Measurements from ENCODE around the gene SFRP2. TPM values are rescaled to one million over a fixed set of nuclear protein-coding genes. Genes with fewer than 3 reads are reported as not detected.
A peak's percentile ranks its signal among the peaks of the same experiment; 100 is the strongest.

Gene SFRP2, protein sequence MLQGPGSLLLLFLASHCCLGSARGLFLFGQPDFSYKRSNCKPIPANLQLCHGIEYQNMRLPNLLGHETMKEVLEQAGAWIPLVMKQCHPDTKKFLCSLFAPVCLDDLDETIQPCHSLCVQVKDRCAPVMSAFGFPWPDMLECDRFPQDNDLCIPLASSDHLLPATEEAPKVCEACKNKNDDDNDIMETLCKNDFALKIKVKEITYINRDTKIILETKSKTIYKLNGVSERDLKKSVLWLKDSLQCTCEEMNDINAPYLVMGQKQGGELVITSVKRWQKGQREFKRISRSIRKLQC
- polyA plus RNA-seq (ENCODE audit: insufficient read length in 4 of 4), result 10 to 100 TPM; 12.5 to 28.2 (median 20.0) TPM

DNA sequence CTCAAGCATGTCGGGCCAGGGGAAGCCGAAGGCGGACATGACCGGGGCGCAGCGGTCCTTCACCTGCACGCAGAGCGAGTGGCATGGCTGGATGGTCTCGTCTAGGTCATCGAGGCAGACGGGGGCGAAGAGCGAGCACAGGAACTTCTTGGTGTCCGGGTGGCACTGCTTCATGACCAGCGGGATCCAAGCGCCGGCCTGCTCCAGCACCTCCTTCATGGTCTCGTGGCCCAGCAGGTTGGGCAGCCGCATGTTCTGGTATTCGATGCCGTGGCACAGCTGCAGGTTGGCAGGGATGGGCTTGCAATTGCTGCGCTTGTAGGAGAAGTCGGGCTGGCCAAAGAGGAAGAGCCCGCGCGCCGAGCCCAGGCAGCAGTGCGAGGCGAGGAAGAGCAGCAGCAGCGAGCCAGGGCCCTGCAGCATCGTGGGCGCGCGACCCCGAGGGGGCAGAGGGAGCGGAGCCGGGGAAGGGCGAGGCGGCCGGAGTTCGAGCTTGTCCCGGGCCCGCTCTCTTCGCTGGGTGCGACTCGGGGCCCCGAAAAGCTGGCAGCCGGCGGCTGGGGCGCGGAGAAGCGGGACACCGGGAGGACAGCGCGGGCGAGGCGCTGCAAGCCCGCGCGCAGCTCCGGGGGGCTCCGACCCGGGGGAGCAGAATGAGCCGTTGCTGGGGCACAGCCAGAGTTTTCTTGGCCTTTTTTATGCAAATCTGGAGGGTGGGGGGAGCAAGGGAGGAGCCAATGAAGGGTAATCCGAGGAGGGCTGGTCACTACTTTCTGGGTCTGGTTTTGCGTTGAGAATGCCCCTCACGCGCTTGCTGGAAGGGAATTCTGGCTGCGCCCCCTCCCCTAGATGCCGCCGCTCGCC lies at the start of gene SFRP2:
Gene SFRP2, minus strand, starts transcription at position 671 of the 864 bp plus-strand sequence. Its CDS starts 248 bp downstream, at position 423.
- DNase-seq (ENCODE audit: low read depth in 4 of 4, low spot score in 2 of 4), result peak in 2 of 4 donors; percentile 27 to 32

DNA sequence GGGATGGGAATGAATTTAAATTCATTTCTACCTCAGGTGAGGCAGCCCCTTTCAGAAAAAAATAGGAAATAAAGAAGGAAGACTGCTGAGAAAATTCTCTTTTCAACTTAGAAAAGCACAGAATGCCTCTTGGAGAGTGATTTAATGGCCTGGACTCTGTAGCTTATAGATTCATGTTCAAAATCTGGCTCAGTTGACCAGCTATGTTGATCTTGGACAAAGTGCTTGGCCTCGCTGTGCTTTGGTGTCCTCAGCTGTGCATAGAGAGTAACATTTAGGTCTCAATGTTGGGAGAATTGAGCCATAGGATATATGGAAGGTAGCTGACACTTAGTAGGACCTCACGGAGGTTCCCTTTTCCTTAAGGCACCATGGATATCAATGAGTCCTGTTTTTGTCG lies 49.7 kb upstream of the SFRP2 start:
- no peak for DNase-seq (ENCODE audit: low read depth in 4 of 4, low spot score in 2 of 4)

DNA sequence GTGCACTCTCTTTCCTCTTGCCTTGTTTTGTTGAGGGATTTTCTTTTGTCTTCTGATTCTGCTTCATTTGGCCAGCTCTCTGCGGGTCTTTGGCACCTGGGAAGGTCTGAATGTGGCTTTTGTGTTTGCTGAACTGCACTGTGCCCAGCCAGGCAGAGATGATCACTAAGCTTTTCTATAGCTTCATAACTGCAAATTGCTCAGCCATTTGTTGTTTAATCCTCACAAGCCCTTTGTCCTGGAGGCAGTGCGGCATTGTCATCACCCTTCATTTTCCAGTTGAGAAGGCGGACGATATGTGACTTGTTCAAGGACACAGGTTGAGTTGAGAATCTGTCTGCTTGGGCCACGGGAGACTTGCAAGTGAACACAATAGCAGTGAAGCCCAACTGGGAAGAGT lies 46.0 kb upstream of the SFRP2 start:
- no peak for DNase-seq (ENCODE audit: low read depth in 4 of 4, low spot score in 2 of 4)

DNA sequence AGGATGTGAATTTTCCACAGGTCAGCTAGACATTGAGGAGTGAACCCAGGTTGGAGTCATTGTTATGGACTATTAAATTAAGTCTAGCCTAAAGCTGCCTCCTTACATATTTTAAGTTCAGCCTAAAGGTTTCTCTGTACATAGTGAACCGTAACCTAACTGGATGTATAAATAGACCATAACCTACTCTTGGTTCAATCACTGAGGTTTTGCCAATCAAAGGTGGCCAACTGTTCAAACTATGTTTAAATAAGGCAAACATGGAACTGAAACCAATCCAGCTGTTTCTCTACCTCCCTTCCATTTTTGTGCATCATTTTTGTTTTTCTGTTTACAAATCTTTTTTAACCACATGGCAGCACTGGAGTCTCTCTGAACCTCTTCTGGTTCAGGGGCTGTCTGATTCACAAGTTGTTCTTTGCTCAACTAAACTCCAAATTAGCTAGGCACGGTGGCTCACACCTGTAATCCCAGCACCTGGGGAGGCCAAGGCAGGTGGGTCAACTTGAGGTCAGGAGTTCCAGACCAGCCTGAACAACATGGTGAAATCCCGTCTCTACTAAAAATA lies 43.9 kb upstream of the SFRP2 start:
- DNase-seq (ENCODE audit: low read depth in 4 of 4, low spot score in 2 of 4), result no peak

DNA sequence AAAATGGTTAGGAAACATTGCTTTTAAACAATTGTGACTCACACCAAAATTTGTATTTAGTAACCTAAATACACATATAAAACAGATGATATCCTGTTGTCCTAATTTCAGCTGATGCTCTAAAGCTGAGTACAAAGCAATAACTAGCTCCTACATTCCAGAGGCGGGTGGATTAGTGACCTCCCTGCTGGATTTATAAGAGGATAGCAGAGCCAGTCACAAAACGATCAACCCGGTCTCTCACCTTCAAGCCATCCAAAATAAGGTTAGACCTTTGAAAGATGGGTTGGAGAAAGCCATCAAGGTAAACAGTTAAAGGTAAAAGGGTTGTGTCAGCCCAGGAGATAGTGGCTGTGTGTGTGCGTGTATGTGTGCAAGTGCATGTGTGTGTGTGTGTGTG lies 43.2 kb upstream of the SFRP2 start:
- no peak for DNase-seq (ENCODE audit: low read depth in 4 of 4, low spot score in 2 of 4)

DNA sequence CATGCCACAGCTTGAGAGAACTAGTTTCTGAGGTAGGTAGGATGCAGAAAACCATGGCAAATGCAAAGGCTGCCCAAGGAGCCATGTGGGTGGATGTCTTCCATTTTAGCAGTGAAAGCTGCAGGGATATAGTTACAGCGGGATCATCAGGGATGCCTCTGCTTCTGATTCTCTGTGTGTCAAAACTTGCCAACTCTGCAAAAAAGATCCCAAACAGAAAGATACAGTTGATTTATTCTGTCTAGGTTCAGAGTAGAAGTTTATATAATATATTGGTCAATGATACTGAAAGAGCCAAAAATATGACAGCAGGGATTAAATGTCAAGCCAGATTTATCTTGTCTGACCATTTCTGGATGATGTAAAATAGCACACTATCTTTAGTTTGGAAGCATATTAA lies 42.4 kb upstream of the SFRP2 start:
- no peak for DNase-seq (ENCODE audit: low read depth in 4 of 4, low spot score in 2 of 4)

DNA sequence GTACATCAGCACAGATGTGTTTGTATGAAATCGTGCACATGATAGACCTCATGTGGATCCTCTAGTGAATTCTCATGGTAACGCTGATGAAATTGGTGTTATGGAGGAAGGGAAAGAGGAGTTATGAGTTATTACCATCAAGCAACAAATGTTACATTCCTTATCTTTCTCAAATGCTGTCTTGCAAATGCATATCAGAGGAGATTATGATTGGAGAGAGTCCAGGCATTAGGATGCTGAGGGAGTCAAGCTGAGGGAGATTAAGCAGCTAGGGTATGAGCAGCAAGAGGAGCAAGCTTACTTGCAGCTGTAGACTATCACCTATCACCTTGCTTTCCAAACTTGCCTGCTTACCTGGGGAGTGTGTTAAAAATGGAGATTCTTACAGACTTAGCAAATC lies 36.8 kb upstream of the SFRP2 start:
- DNase-seq (ENCODE audit: low read depth in 4 of 4, low spot score in 2 of 4), result no peak

DNA sequence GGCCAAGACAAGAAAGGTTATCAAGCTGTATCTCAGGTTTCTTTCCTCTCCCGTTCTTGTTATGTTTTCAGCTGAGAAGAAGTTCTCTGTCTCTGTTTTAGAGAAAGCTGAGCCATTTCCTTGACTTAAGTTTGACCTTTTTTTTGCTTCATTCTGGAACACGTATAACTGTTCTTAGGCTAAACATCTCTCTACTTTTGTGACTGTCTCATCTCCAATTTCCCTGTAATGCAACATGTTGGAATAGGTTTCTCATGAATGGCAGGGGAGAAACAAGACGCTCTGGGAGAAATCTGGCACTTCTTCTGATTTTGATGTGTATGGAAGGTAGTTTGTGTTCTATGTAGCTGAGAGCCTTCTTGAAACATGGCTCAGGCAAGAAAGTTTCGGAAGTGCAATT lies 36.2 kb upstream of the SFRP2 start:
- no peak for DNase-seq (ENCODE audit: low read depth in 4 of 4, low spot score in 2 of 4)

DNA sequence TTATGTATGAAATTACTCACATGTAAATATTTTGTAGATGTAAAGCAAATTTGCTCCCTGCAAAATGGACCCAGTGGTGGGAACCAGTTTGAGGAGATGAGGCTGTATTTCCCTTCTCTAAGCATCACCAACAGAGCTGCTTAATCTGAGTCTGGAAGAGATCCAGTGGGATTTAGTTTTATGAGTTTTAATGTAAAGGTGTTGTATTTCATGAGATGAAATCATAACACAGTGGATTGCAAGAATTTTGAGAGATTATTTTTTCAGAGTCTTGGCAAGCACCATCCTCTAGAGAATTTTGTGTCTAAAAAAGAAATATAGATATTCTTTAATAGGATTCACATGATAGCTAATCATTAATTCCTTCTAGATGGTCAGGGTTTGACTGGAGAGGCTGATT lies 35.6 kb upstream of the SFRP2 start:
- DNase-seq (ENCODE audit: low read depth in 4 of 4, low spot score in 2 of 4), result no peak

DNA sequence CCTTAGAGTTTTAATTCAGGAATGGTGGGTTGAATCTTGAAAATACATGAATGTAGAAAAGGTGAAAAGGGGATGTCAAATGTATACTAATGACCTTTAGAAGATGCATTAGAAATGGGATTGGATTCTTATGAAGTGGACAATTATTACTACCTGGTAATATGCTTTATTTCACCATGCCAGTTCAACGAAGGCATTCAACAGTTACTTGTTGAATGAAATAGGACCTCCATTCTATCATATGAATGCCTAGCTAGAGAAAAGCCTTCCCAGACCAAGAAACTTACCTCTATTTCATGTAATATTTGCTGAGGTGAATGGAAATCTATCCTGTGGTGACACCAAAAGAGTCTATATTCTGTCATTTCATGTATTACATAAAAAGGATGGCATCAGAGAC lies 34.6 kb upstream of the SFRP2 start:
- DNase-seq (ENCODE audit: low read depth in 4 of 4, low spot score in 2 of 4), result no peak

DNA sequence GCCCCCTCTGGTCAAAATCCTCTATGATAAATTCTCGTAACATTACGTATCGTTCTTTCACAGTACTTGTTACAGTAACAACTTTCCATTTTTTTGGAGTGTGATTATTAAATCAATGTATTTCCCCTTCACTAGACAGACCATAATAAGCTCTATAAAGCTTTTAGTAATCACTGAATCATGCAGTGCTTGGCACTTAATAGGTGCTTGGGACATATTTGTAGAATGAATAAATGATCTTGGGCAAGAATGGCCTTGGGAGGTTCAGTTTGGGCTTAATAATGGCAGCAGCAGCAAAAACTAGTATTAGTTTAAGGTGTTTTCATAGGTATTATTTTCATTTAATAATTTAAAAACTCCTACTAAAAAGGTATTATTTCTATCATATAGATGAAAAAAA lies 33.4 kb upstream of the SFRP2 start:
- no peak for DNase-seq (ENCODE audit: low read depth in 4 of 4, low spot score in 2 of 4)

DNA sequence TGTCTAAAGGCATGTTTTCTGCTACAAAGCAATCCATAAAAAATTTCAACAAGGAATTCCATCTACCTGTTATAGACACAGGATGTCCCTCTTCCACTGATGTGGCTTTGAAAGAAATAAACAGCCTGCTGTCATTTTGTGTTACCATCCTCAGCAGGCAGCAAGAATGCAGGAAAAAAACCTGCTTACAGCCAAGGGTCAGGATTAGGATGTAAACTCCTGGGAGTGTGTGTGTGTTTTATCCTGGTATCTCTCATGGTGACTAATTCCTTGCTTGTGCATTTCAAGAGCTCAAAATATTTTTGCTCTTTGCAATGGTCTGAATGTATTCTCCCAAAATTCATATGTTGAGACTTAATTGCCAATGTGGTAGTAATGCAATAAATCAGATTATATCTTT lies 28.6 kb upstream of the SFRP2 start:
- no peak for DNase-seq (ENCODE audit: low read depth in 4 of 4, low spot score in 2 of 4)

DNA sequence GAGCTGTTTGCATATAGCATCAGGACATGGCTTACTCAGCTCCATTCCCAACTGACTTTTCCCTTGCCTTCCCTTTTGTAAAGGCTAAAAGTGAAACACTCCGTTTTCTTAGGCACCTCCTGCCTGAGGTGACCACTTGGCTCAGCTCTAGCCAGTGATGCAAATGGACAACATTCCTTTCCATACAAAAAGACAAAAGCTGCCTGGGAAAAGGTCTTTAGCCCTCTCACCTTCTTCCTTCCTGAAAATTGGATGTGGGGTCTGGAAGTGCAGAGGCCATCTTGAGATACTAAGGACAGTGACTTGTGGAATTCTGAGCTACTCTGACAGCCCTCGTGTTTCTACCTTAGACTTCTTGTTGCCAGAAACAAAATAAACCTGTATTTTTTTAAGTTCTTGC lies 27.7 kb upstream of the SFRP2 start:
- DNase-seq (ENCODE audit: low read depth in 4 of 4, low spot score in 2 of 4), result no peak

DNA sequence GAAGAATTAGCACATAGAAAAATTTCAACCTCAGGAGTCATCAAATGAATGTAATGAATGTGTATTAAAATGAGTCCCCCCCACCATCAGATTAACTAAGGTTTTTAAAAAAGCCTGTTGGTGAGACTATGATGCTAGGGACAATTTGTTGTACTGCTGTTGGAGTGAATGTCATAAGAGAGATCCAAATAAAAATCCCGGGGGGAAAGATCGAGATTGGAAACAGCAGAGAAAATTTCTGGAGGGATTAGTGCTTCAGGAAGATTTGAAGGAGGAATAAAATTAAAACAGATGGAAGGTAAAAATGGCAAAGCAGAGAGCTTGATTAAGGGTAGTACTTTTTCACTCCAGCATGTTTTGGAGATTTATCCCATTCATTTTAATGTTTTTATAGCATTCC lies 25.9 kb upstream of the SFRP2 start:
- DNase-seq (ENCODE audit: low read depth in 4 of 4, low spot score in 2 of 4), result no peak

DNA sequence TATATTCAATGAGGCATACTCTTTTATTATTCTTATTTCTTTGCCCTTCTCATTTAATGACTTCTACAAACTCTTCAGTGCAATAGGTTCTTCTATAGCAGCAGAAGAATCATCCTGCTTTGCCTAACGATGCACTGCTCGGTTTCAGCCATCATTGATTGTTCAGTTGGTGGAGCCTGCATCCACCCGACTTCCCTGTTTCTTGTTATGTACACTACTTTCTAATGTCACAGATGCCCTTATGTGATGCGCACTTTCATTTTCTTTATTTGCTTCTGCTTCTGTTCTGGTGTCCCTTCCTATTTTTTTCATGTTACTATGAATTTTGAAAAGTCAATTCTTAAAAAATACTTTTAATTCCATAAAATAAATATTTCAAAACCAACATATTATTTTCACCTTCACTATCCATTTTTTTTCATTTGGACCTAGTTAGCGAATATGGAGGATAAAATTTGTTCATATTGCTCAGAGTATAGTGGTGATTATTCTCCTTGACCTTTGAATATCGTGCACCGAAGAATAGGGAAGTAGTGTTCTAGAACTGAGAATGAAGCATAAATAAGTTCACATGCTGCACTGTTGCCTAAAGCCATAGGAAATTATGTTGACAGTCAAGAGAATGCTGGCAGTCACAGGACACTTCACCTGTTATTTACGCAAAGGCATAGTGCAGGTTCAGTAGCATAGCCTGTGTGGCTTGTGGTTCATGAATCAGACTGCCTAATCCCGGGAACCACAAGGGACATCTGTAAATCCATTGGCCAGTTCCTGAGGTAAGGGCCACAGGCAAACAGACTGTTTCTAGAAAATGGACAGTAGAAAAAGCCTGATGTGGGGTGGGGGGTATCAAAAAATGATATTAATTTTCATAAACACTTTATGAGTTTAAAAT lies 21.3 kb upstream of the SFRP2 start:
- DNase-seq (ENCODE audit: low read depth in 4 of 4, low spot score in 2 of 4), result no peak

DNA sequence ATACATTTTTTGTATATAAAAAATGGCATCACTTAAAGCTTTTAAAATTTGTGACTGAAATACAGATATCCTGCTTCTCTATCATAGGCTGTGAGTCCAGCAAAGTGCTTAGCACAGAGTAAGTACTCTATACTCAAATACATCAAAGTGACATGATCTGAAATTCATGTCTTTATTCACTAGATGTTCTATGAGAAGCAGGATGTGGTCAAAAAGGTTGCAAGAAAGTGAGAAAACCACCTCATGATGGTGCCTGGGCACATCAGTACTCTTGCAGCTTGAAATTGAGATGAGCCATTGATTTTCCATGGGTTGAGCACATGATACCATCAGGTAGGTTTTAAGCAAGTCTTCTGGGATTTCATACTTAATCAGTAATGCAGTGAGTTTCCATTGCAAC lies 20.4 kb upstream of the SFRP2 start:
- no peak for DNase-seq (ENCODE audit: low read depth in 4 of 4, low spot score in 2 of 4)

DNA sequence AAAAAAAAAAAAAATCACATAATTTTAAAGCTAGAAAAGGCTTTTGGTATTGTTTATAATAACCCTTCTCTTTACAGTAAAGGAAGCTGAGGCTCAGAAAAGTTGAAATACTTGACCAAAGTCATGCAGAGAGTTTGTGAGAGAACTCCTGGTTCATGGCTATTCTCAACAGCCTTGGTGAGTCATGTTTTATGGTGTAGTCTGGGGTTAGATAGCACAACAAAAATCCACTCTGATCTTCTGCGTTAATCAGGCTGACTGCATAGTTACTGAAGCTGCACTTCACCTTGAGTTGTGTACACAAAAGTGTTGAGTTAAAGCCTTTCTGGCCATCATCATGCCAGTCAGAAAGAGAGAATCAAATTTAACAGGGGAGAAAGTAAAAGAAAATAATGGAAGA lies 19.3 kb upstream of the SFRP2 start:
- DNase-seq (ENCODE audit: low read depth in 4 of 4, low spot score in 2 of 4), result no peak

DNA sequence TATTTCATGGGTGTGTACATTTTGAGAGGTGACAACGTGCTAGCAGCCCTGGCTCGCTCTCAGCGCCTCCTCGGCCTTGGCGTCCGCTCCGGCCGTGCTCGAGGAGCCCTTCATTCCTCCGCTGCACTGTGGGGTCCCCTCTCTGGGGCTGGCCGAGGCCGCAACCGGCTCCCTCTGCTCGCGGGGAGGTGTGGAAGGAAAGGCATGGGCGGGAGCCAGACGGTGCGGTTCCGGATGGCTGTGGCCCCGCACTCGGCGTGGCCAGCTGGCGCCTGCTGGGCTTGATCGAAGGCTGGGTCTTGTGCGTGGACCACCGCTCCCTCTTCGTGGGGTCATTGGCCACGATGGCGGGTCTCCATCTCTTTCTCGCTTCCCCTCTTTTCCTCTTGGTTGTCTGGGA lies 17.2 kb upstream of the SFRP2 start:
- DNase-seq (ENCODE audit: low read depth in 4 of 4, low spot score in 2 of 4), result no peak

DNA sequence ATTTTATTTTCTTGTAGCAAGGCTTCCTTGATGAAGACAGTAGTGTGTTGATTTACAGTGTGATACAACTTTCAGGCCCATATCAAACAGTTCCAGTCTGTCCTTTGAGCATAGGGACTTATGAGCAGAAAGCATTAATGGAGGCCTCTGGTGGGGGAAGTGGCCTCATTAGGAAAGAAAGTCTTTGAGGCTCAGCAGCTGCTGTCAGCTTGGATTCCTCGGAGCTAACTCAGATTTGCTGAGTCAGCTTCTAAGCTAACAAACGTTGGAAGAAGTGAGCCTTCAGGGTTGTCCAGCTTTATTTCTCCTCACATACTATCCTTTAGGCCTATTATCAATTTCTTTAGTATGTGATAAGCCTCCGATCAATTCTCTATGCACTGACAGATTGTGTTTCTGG lies 15.8 kb upstream of the SFRP2 start:
- DNase-seq (ENCODE audit: low read depth in 4 of 4, low spot score in 2 of 4), result no peak

DNA sequence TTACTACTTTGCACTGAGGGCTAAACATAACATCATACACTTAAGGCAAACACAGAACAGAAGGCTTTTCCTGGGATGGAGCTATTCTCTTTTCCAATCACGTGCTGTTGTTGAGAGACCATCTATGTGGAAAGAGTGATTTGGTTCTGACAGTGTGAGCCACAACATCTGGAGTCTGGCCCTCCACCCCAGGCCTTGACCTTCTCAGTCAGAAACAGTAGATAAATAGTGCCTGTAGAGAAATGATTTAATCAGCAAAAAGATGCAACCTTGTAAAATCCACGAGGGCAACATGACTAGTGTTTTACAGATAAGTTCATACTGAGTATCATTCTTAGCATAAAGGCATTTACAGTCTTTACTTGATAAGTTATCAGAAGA lies 10.8 kb upstream of the SFRP2 start:
- no peak for DNase-seq (ENCODE audit: low read depth in 4 of 4, low spot score in 2 of 4)
